ENCODE measurements around the gene EIF4G3.

GRCh38 chr1:21072721-21073120 is 104.0 kb downstream of the EIF4G3 start:
- no peak for TF ChIP-seq ZBTB7A (IDR thresholded peaks at IDR 0.05; ENCODE audit: low read depth)
- no peak for TF ChIP-seq EGR1 (IDR thresholded peaks at IDR 0.05)
- TF ChIP-seq TAF1 (IDR thresholded peaks at IDR 0.05; ENCODE audit: low read depth), result no peak
- no peak for TF ChIP-seq REST (IDR thresholded peaks at IDR 0.05; ENCODE audit: low read depth)
- TF ChIP-seq YY1 (IDR thresholded peaks at IDR 0.05; ENCODE audit: low read depth), result no peak
- no peak for TF ChIP-seq TEAD4 (IDR thresholded peaks at IDR 0.05)
- TF ChIP-seq CREB1 (IDR thresholded peaks at IDR 0.05; ENCODE audit: low read depth), result no peak
- TF ChIP-seq EP300 (IDR thresholded peaks at IDR 0.05; ENCODE audit: borderline replicate concordance), result no peak
- TF ChIP-seq MAX (IDR thresholded peaks at IDR 0.05), result no peak
- TF ChIP-seq FOXM1 (IDR thresholded peaks at IDR 0.05; ENCODE audit: borderline replicate concordance, low read depth), result no peak
- no peak for TF ChIP-seq NFIC (IDR thresholded peaks at IDR 0.05)
- TF ChIP-seq USF1 (IDR thresholded peaks at IDR 0.05), result no peak
- no peak for TF ChIP-seq TCF12 (IDR thresholded peaks at IDR 0.05; ENCODE audit: low read depth)
